Measurements from ENCODE around the gene KREMEN2. TPM values are rescaled to one million over a fixed set of nuclear protein-coding genes. Genes with fewer than 3 reads are reported as not detected.
"Not testable (repeated sequence)": the region's sequence is repeated elsewhere in the genome, so short reads cannot be mapped to it uniquely, and the experiment has no call there.

Gene KREMEN2
- total RNA-seq, 2 donors from 2014 or later: 0.12 TPM

DNA sequence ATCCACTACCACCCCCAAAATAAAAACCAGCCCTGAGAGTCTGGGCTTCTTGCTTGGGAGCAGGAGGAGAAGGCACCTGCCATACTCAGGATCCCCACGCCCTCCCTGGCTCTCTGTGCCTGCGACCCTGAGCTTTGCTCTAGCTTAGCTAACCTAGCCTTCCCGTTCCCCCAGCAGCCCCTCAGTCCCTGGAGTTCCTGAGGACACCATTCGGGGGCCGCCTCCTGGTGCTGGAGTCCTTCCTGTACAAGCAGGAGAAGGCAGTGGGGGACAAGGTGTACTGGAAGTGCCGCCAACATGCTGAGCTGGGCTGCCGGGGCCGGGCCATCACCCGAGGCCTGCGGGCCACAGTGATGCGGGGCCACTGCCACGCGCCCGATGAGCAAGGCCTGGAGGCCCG is 33.8 kb upstream of the KREMEN2 start:
- H3K27ac Mint-ChIP-seq: no peak overlapping the region
- no peaks in the 10 kb centered on the region for H3K27me3 Mint-ChIP-seq (ENCODE audit: low read depth)
- DNase-seq (no peak), ATAC-seq (replicated peaks in 1 of 2) (no peak)
- no peak overlapping the region for H3K4me3 Mint-ChIP-seq
- peaks cover 0 to 2% of the 10 kb centered on the region in 2 donors for H3K36me3 Mint-ChIP-seq (ENCODE audit: insufficient read depth in 2 of 2)
- H3K4me1 Mint-ChIP-seq (ENCODE audit: low read depth): peaks cover 10% of the 10 kb centered on the region
- no peaks in the 10 kb centered on the region for H3K9me3 Mint-ChIP-seq

DNA sequence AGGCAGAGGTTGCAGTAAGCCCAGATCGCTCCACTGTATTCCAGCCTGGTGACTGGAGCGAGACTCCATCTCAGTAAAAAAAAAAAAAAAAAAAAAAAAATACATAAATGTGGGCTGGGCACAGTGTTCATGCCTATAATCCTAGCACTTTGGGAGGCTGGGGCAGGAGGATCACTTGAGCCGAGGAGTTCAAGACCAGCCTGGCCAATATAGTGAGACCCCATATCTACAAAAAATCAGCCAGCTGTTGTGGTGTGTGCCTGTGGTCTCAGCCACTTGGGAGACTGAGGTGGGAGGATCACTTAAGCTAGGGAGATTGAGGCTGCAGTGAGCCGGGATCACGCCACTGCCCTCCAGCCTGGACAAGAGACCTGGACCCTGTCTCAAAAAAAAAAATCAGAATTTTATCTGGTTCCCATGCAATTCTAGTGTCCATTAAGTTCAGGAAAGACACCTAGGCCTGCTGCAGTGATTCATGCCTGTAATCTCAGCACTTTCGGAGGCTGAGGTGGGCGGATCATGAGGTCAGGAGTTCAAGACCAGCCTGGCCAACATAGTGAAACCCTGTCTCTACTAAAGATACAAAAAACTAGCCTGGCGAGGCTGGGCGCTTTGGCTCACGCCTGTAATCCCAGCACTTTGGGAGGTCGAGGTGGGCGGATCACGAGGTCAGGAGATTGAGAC is 32.7 kb upstream of the KREMEN2 start:
- not testable (repeated sequence) for H3K36me3 Mint-ChIP-seq (ENCODE audit: insufficient read depth in 2 of 2); H3K9me3 Mint-ChIP-seq; H3K4me3 Mint-ChIP-seq; H3K4me1 Mint-ChIP-seq (ENCODE audit: low read depth); H3K27ac Mint-ChIP-seq; H3K27me3 Mint-ChIP-seq (ENCODE audit: low read depth); DNase-seq; ATAC-seq (replicated peaks in 1 of 2)

DNA sequence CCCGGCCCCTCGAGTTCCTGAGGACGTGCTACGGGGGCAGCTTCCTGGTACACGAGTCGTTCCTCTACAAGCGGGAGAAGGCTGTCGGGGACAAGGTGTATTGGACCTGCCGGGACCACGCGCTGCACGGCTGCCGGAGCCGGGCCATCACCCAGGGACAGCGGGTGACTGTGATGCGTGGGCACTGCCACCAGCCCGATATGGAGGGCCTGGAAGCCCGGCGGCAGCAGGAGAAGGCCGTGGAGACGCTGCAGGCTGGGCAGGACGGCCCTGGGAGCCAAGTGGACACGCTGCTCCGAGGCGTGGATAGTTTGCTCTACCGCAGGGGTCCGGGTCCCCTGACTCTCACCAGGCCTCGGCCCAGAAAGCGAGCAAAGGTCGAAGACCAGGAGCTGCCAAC is 30.9 kb upstream of the KREMEN2 start:
- DNase-seq (no peak), ATAC-seq (replicated peaks in 1 of 2) (no peak)
- no peaks in the 10 kb centered on the region for H3K27me3 Mint-ChIP-seq (ENCODE audit: low read depth)
- H3K36me3 Mint-ChIP-seq (ENCODE audit: insufficient read depth in 2 of 2): peaks cover 0 to 2% of the 10 kb centered on the region in 2 donors
- H3K4me1 Mint-ChIP-seq (ENCODE audit: low read depth): no peaks in the 10 kb centered on the region
- H3K9me3 Mint-ChIP-seq: no peaks in the 10 kb centered on the region
- H3K27ac Mint-ChIP-seq: no peak overlapping the region
- no peak overlapping the region for H3K4me3 Mint-ChIP-seq

DNA sequence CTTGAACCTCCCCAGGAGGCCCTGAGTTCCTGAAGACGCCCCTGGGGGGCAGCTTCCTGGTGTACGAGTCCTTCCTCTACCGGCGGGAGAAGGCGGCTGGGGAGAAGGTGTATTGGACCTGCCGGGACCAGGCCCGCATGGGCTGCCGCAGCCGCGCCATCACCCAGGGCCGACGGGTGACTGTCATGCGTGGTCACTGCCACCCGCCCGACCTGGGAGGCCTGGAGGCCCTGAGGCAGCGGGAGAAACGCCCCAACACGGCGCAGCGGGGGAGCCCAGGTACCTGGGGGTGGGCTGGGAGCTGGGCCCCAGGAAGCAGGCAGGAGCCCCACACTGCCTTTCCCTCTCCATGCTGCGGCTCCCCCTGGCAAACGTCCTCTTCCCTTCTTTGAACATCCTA is 30.4 kb upstream of the KREMEN2 start:
- no peak overlapping the region for H3K27ac Mint-ChIP-seq
- H3K9me3 Mint-ChIP-seq: no peaks in the 10 kb centered on the region
- peaks cover 0 to 2% of the 10 kb centered on the region in 2 donors for H3K36me3 Mint-ChIP-seq (ENCODE audit: insufficient read depth in 2 of 2)
- no peaks in the 10 kb centered on the region for H3K27me3 Mint-ChIP-seq (ENCODE audit: low read depth)
- no peak overlapping the region for H3K4me3 Mint-ChIP-seq
- DNase-seq (no peak), ATAC-seq (replicated peaks in 1 of 2) (no peak)
- H3K4me1 Mint-ChIP-seq (ENCODE audit: low read depth): no peaks in the 10 kb centered on the region

DNA sequence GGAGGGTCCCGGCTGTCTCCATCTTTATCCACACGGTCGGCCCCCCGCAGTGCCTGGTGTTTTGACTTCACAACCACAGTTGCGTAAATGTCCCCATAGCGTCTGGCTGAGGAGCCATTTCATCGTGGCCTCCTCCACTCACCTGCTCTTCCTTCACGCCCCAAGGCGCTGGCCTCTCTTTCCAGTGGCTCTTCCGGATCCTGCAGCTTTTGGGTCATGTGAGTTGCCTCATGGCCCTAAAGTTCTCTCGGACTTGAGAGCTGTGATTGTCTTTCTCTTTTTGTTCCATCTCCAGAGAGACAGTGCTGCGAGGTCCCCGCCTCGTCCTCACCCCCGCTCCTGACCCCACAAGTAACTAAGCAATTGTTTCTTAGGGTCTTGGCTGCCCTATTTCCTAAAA is 29.6 kb upstream of the KREMEN2 start:
- H3K36me3 Mint-ChIP-seq (ENCODE audit: insufficient read depth in 2 of 2): peaks cover 0 to 2% of the 10 kb centered on the region in 2 donors
- H3K4me1 Mint-ChIP-seq (ENCODE audit: low read depth): no peaks in the 10 kb centered on the region
- DNase-seq: no peak
- ATAC-seq (replicated peaks in 1 of 2): no peak
- H3K27ac Mint-ChIP-seq: no peak overlapping the region
- H3K27me3 Mint-ChIP-seq (ENCODE audit: low read depth): no peaks in the 10 kb centered on the region
- no peak overlapping the region for H3K4me3 Mint-ChIP-seq
- H3K9me3 Mint-ChIP-seq: no peaks in the 10 kb centered on the region

DNA sequence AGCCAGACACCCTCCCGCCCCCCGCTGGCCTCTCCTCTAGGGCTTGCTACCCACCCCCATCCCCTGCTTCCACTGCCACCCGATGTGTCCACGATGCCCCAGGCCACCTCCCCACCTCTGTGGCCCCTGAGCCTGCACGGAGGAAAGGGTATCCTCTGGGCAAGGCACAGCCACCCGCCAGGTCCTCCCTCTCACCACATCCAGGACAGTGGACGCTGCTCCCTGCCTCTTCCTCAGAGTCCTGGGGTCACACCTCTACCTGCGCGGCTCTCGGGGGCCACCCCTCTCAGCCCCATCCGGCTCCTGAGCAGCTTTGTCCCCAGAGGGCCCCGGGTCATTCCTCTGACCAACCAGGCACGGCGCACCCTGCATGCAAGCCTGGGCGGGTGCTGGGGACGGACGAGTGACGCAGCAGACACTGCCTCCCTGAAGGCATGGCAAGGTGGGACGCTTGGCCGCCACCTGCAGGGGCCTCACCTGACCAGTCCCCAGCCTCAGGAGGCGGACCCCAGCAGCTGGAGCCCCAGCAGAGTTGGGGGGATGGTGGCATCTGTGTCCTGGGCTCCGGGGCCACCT is 27.6 kb upstream of the KREMEN2 start:
- H3K4me3 Mint-ChIP-seq: no peak overlapping the region
- no peaks in the 10 kb centered on the region for H3K27me3 Mint-ChIP-seq (ENCODE audit: low read depth)
- no peaks in the 10 kb centered on the region for H3K4me1 Mint-ChIP-seq (ENCODE audit: low read depth)
- no peaks in the 10 kb centered on the region for H3K9me3 Mint-ChIP-seq
- H3K27ac Mint-ChIP-seq: no peak overlapping the region
- ATAC-seq (replicated peaks in 1 of 2) (no peak), DNase-seq (no peak)
- H3K36me3 Mint-ChIP-seq (ENCODE audit: insufficient read depth in 2 of 2): peaks cover 0 to 2% of the 10 kb centered on the region in 2 donors

DNA sequence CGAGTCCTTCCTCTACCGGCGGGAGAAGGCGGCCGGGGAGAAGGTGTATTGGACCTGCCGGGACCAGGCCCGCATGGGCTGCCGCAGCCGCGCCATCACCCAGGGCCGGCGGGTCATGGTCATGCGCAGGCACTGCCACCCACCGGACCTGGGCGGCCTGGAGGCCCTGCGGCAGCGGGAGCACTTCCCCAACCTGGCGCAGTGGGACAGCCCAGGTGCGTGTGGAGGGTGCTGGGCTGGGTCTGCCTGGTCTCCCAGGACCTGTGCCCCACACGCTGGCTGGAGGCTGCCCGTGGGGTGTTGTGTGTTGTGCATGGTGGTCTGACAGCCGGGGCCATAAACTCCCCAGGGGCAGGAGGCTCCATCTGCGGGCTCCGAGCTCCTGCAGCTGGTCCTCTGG is 26.9 kb upstream of the KREMEN2 start:
- ATAC-seq (replicated peaks in 1 of 2) (peak in 1 of 2 donors; percentile 21), DNase-seq (no peak)
- Mint-ChIP-seq H3K27me3 (ENCODE audit: low read depth) (no peaks in the 10 kb centered on the region), H3K27ac (no peak overlapping the region), H3K4me1 (ENCODE audit: low read depth) (no peaks in the 10 kb centered on the region), H3K4me3 (no peak overlapping the region), H3K9me3 (no peaks in the 10 kb centered on the region), H3K36me3 (ENCODE audit: insufficient read depth in 2 of 2) (peaks cover 0 to 2% of the 10 kb centered on the region in 2 donors)

DNA sequence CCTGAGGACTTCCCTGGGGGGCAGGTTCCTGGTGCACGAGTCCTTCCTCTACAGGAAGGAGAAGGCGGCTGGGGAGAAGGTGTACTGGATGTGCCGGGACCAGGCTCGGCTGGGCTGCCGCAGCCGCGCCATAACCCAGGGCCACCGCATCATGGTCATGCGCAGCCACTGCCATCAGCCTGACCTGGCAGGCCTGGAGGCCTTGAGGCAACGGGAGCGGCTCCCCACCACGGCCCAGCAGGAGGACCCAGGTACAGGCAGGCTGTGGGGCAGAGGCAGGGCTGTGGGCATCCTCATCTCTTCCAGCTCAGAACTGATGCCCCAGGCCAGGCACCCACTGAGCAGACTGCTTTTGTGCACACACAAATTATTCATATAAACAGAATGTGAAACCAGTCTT is 25.9 kb upstream of the KREMEN2 start:
- no peaks in the 10 kb centered on the region for H3K27me3 Mint-ChIP-seq (ENCODE audit: low read depth)
- DNase-seq: no peak

DNA sequence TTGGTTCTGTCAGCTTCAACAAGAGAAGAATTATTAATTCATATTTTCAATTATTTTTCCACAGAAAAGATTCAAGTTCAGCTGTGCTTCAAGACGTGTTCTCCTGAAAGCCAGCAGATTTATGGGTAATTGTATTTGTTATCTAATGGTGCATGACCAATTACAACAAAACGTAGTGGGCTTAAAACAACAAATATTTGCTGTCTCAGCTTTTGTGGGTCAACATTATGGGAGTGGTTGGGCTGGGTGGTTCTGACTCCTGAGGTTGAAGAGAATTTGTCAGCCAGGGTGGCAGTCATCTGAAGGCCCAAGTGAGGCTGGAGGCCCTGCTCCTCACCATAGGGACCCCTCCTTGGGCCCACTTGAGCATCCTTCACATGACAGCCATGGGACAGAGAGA is 24.1 kb upstream of the KREMEN2 start:
- Mint-ChIP-seq H3K27me3 (ENCODE audit: low read depth) (no peaks in the 10 kb centered on the region), H3K4me3 (no peak overlapping the region), H3K27ac (no peak overlapping the region), H3K36me3 (ENCODE audit: insufficient read depth in 2 of 2) (peaks cover 4% of the 10 kb centered on the region in 2 donors), H3K9me3 (no peaks in the 10 kb centered on the region), H3K4me1 (ENCODE audit: low read depth) (no peaks in the 10 kb centered on the region)
- no peak for ATAC-seq (replicated peaks in 1 of 2)
- DNase-seq: no peak

More for the DNA sequence above, 25.9 kb upstream of the KREMEN2 start:
- no peaks in the 10 kb centered on the region for H3K9me3 Mint-ChIP-seq
- H3K4me3 Mint-ChIP-seq: no peak overlapping the region
- H3K4me1 Mint-ChIP-seq (ENCODE audit: low read depth): no peaks in the 10 kb centered on the region
- H3K27ac Mint-ChIP-seq: no peak overlapping the region
- ATAC-seq (replicated peaks in 1 of 2): no peak
- peaks cover 0 to 4% of the 10 kb centered on the region in 2 donors for H3K36me3 Mint-ChIP-seq (ENCODE audit: insufficient read depth in 2 of 2)

DNA sequence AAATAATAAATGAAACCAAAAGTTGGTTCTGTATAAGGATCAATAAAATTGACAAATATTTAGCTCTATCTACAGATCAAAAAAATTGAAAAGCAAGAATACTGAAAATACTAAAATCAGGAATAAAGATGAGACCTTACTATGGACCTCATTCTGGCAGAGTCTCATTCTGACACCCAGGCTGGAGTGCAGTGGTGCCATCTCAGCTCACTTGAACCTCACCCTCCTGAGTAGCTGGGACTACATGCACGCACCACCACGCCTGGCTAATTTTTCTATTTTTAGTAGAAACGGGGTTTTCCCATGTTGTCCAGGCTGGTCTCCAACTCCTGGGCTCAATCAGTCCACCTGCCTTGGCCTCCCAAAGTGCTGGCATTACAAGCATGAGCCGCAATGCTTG is 22.0 kb upstream of the KREMEN2 start:
- no peak overlapping the region for H3K4me3 Mint-ChIP-seq
- H3K27ac Mint-ChIP-seq: no peak overlapping the region
- DNase-seq: no peak

DNA sequence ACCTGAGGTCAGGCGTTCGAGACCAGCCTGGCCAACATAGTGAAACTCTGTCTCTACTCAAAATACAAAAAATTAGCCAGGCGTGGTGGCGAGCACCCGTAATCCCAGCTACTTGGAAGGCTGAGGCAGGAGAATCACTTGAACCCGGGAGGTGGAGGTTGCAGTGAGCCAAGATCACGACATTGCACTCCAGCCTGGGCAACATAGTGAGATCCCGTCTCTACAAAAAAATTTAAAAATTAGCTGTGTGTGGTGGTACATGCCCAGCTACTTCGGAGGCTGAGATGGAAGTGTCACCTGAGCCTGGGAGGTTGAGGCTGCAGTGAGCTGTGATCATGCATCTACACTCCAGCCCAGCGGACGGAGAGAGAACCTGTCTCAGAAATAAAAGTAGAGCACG is 20.4 kb upstream of the KREMEN2 start:
- not testable (repeated sequence) for H3K4me3 Mint-ChIP-seq; H3K4me1 Mint-ChIP-seq (ENCODE audit: low read depth); H3K36me3 Mint-ChIP-seq (ENCODE audit: insufficient read depth in 2 of 2); H3K27me3 Mint-ChIP-seq (ENCODE audit: low read depth); DNase-seq; H3K27ac Mint-ChIP-seq; ATAC-seq (replicated peaks in 1 of 2); H3K9me3 Mint-ChIP-seq

More for the DNA sequence above, 22.0 kb upstream of the KREMEN2 start:
- Mint-ChIP-seq H3K36me3 (ENCODE audit: insufficient read depth in 2 of 2) (peaks cover 4% of the 10 kb centered on the region in 2 donors), H3K27me3 (ENCODE audit: low read depth) (no peaks in the 10 kb centered on the region), H3K9me3 (no peaks in the 10 kb centered on the region), H3K4me1 (ENCODE audit: low read depth) (no peaks in the 10 kb centered on the region)
- no peak for ATAC-seq (replicated peaks in 1 of 2)

DNA sequence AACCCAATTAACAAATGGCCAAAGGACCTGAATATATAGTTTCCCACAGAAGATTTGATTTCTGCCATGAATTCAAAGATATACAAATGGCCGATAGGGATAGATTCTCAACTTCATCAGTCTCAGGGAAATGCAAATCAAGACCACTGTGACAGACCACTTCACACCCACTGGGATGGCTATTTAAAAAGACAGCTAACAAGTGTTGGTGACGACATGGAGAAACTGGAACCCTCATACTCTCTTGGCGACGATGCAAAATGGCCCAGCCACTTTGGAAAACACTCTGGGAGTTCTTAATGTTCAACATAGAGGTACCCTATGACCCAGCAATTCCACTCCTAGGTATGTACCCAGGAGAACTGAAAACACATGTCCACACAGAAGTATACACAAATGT is 17.4 kb upstream of the KREMEN2 start:
- ATAC-seq (replicated peaks in 1 of 2) (no peak), DNase-seq (no peak)
- Mint-ChIP-seq H3K9me3 (no peaks in the 10 kb centered on the region), H3K4me1 (ENCODE audit: low read depth) (peaks cover 4% of the 10 kb centered on the region), H3K27ac (no peak overlapping the region), H3K36me3 (ENCODE audit: insufficient read depth in 2 of 2) (peaks cover 4 to 5% of the 10 kb centered on the region in 2 donors), H3K27me3 (ENCODE audit: low read depth) (no peaks in the 10 kb centered on the region), H3K4me3 (no peak overlapping the region)

DNA sequence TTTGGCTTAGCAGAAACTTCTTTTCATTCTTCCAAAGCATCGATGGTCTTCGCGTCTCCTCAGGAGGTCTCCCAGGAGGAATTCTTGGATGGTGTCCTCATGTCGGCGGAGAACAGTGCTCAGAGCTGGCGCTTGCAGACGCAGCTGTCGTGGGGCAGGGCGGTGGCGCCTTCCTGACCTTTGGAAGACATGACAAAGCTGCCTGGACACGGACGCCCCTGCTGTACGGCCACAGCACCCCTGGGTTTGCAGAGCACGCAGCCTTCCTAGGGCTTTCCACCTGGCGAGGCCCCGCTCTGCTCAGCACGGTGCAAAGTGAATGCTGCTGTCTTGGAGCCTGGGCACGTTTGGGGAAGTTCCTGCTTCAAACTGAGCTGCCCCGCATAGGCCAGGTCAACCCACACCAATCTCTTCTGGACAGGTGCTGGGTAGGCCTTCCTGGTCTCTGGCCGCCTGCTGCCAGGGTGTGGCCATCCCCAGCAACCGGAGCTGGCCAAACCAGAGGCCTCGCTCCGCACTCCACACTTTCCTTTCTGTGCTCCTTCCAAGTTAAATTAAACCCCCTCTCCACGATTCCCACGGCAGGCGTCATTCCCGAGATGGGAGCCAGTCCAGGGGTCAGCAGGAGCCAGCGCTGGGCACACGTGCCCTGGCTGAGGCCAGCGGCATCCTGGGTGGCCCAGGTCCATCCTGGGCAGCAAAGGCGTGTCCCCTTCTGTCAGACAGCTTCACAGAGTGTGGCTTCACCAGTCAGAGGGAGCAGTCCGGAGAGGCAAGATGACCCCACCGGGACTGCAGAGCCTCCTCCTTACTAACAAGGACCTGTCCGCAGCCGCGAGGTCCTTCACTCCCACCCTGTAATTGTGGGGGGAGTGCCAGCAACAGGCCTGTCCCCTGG is 15.0 kb upstream of the KREMEN2 start:
- DNase-seq: no peak
- peaks cover 4% of the 10 kb centered on the region for H3K4me1 Mint-ChIP-seq (ENCODE audit: low read depth)
- no peaks in the 10 kb centered on the region for H3K9me3 Mint-ChIP-seq
- H3K27ac Mint-ChIP-seq: no peak overlapping the region
- peaks cover 0 to 1% of the 10 kb centered on the region in 2 donors for H3K36me3 Mint-ChIP-seq (ENCODE audit: insufficient read depth in 2 of 2)
- no peak overlapping the region for H3K4me3 Mint-ChIP-seq
- H3K27me3 Mint-ChIP-seq (ENCODE audit: low read depth): no peaks in the 10 kb centered on the region
- ATAC-seq (replicated peaks in 1 of 2): peak in 1 of 2 donors; percentile 16
